DOHH2 (cell line): ENCODE measurements around the gene TUBA3C.

Source experiments
- H3F3A ChIP-seq: fragments of 200-600 bp; sonication (generic), shearing (Covaris generic); 2 replicates; pipeline ENCODE4 v1.6.0; 2016; ENCODE audit warnings: antibody characterized with exemption, mild to moderate bottlenecking; ENCODE audit not compliant: control insufficient read depth, insufficient read depth
- H3K27ac ChIP-seq: fragments of 200-600 bp; sonication (generic); 2 replicates; pipeline ENCODE4 v1.5.1; 2014; ENCODE audit warnings: low read depth, mild to moderate bottlenecking, low read length, moderate library complexity
- H3K27me3 ChIP-seq: fragments of 200-600 bp; sonication (generic); 2 replicates; pipeline ENCODE4 v1.6.1; 2014; ENCODE audit warnings: mild to moderate bottlenecking, low read length, mixed read lengths; ENCODE audit not compliant: control insufficient read depth
- H3K36me3 ChIP-seq: fragments of 200-600 bp; sonication (generic); 2 replicates; pipeline ENCODE4 v1.6.1; 2014; ENCODE audit warnings: mild to moderate bottlenecking, low read length, moderate library complexity, mixed read lengths; ENCODE audit not compliant: control insufficient read depth
- H3K4me1 ChIP-seq: fragments of 200-600 bp; sonication (generic); 2 replicates; pipeline ENCODE4 v1.6.1; 2014; ENCODE audit warnings: mild to moderate bottlenecking, low read length, mixed read lengths; ENCODE audit not compliant: control insufficient read depth
- H3K4me2 ChIP-seq: fragments of 200-600 bp; sonication (generic); 2 replicates; pipeline ENCODE4 v1.6.0; 2014; ENCODE audit warnings: mild to moderate bottlenecking, low read length, moderate library complexity
- H3K4me3 ChIP-seq: fragments of 200-600 bp; sonication (generic); 2 replicates; pipeline ENCODE4 v1.5.1; 2014; ENCODE audit warnings: mild to moderate bottlenecking, low read length, mixed read lengths
- H3K79me2 ChIP-seq: fragments of 200-600 bp; sonication (generic); 2 replicates; pipeline ENCODE4 v1.6.1; 2014; ENCODE audit warnings: mild to moderate bottlenecking, low read length, mixed read lengths; ENCODE audit not compliant: control insufficient read depth
- H3K9me2 ChIP-seq: fragments of 200-600 bp; sonication (generic); replicated peaks from 2 replicates; pipeline ENCODE4 v1.6.1; 2014; ENCODE audit warnings: mild to moderate bottlenecking, low read length, mixed read lengths; ENCODE audit not compliant: control insufficient read depth
- H3K9me3 ChIP-seq: fragments of 200-600 bp; sonication (generic); 2 replicates; pipeline ENCODE4 v1.6.1; 2014; ENCODE audit warnings: antibody characterized with exemption, low read length, mixed read lengths; ENCODE audit not compliant: control insufficient read depth, insufficient read depth
- H4K20me1 ChIP-seq: fragments of 200-600 bp; sonication (generic); 2 replicates; pipeline ENCODE4 v1.6.0; 2014; ENCODE audit warnings: low read depth, mild to moderate bottlenecking, antibody characterized with exemption, low read length, moderate library complexity; ENCODE audit not compliant: control insufficient read depth, insufficient read depth
- EZH2phosphoT487 ChIP-seq: fragments of 200-600 bp; sonication (generic); IDR thresholded peaks from 2 replicates; pipeline ENCODE4 v1.6.1; 2017; ENCODE audit warnings: borderline replicate concordance, mild to moderate bottlenecking, antibody characterized with exemption, low read length, moderate library complexity, mixed read lengths
- TF ChIP-seq, protein P1 (sequence below): fragments of 200-600 bp; sonication (generic); IDR thresholded peaks from one replicate; pipeline ENCODE4 v1.5.1; 2014; ENCODE audit warnings: antibody characterized with exemption, mild to moderate bottlenecking, low read depth, low read length; ENCODE audit not compliant: poor library complexity, severe bottlenecking

Gene TUBA3C

DNA sequence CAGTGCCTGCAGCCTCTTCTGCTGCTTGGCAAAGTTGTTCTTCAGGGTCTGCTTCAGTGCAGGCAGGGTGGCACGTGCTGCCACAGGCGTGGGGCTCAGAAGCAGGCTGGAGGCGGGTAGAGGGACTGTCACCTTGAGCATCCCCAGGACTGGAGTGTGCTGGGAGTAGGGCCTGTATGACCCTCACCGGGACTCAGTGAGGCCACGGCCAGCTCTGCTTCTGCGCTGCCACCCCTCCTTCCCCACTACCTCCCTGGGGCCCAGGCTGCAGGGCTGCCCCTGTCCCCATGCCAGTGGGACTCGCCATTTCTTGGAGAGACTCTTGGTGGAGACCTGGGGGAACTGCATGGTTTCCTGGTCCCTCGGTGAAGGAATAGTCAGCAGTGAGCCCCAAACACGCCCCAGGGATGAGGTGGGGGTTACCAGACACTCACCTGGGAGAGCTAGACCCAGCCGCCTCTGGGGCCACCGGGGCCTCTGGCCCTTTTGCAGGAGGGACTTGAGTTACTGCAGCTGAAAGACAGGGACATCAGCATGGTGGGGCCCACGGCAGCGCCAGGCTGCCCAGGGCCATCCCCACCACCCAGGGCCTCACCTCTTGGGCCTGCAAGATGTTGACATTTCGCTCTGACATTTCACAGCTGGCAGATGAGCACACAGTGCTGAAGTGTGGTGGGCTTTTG lies 29.9 kb downstream of the TUBA3C start:
- Histone ChIP-seq H3K27ac (no peak overlapping the region), H3K79me2 (no peaks in the 10 kb centered on the region), H3K4me2 (no peak overlapping the region), H3F3A (no peaks in the 10 kb centered on the region), H3K4me1 (no peaks in the 10 kb centered on the region), H3K9me3 (peaks cover 63% of the 10 kb centered on the region), H4K20me1 (no peaks in the 10 kb centered on the region), H3K4me3 (no peak overlapping the region), H3K36me3 (no peaks in the 10 kb centered on the region), H3K9me2 (no peaks in the 10 kb centered on the region), H3K27me3 (no peaks in the 10 kb centered on the region)
- TF ChIP-seq, protein P1, sequence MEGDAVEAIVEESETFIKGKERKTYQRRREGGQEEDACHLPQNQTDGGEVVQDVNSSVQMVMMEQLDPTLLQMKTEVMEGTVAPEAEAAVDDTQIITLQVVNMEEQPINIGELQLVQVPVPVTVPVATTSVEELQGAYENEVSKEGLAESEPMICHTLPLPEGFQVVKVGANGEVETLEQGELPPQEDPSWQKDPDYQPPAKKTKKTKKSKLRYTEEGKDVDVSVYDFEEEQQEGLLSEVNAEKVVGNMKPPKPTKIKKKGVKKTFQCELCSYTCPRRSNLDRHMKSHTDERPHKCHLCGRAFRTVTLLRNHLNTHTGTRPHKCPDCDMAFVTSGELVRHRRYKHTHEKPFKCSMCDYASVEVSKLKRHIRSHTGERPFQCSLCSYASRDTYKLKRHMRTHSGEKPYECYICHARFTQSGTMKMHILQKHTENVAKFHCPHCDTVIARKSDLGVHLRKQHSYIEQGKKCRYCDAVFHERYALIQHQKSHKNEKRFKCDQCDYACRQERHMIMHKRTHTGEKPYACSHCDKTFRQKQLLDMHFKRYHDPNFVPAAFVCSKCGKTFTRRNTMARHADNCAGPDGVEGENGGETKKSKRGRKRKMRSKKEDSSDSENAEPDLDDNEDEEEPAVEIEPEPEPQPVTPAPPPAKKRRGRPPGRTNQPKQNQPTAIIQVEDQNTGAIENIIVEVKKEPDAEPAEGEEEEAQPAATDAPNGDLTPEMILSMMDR, result no peak
- TF ChIP-seq EZH2phosphoT487, result no peak

DNA sequence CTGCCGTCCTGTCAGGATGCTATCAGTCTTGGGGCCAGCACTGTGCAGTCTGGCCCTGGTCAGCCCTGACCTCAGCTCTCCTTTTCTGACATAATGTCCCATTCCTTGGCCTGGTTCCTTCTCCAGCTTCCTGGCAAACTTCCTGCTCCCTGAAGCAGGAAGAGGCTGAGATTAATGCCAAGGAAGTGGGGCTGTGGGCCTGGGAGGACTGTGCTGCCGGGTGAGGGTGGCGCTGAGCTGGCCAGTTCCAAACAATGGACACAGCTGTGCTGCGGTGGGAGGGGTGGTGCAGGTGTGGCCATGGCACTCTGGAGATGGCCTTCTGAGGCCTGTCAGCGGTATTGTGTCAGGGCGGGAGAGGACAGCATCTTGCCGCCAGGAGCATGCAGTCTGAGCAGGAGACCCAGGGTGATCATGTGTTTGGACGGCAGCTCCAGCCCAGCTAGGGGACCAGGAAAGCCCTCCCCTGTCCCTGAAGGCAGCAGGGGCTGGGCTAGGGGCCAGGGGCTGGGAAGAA lies 30.9 kb downstream of the TUBA3C start:
- H3K27ac ChIP-seq, result no peak overlapping the region
- H3K36me3 ChIP-seq, result no peaks in the 10 kb centered on the region
- H3K4me2 ChIP-seq, result no peak overlapping the region
- H3K27me3 ChIP-seq, result no peaks in the 10 kb centered on the region
- no peaks in the 10 kb centered on the region for H3K79me2 ChIP-seq
- peaks cover 56% of the 10 kb centered on the region for H3K9me3 ChIP-seq
- TF ChIP-seq EZH2phosphoT487, result no peak
- TF ChIP-seq, protein P1, result no peak
- H3F3A ChIP-seq, result no peaks in the 10 kb centered on the region
- no peaks in the 10 kb centered on the region for H3K9me2 ChIP-seq
- H3K4me1 ChIP-seq, result no peaks in the 10 kb centered on the region
- H3K4me3 ChIP-seq, result no peak overlapping the region
- no peaks in the 10 kb centered on the region for H4K20me1 ChIP-seq

DNA sequence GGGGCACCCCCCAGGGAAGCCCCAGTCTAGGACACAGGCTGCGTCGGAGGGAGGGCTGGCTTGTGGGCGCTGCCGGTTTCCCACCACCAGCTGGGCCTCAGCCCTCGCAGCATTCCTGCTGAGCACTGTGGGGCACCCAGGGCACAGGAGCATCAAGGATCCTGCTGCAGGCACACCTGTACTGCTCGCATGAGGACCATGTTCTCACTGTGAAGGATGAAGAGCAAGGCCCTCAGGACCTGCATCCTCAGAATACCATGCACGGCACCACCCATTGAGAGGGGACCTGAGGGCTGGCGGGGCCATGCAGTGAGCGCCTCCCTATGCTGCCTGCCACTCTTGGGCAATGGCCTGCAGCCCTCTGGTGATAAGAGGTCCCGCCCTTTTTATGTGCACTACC lies 31.4 kb downstream of the TUBA3C start:
- Histone ChIP-seq H3K4me1 (no peaks in the 10 kb centered on the region), H3K27me3 (no peaks in the 10 kb centered on the region), H3K4me3 (no peak overlapping the region), H3K36me3 (no peaks in the 10 kb centered on the region), H3K4me2 (no peak overlapping the region), H3K79me2 (no peaks in the 10 kb centered on the region), H3K9me3 (peaks cover 56% of the 10 kb centered on the region), H3F3A (no peaks in the 10 kb centered on the region), H4K20me1 (no peaks in the 10 kb centered on the region), H3K27ac (no peak overlapping the region), H3K9me2 (no peaks in the 10 kb centered on the region)
- TF ChIP-seq, protein P1, result no peak
- no peak for TF ChIP-seq EZH2phosphoT487
